Vagina (tissue), 2 donors: Measurements from ENCODE around the gene PPCDC.

ENCODE experiments used
- CTCF ChIP-seq, 3 experiments: fragments of 450-650 bp in 2 of 3; fragments of 200-600 bp in 1 of 3; sonication (generic) in 1 of 3; IDR thresholded peaks; one replicate each; pipeline ENCODE4 v1.5.1; 2017 to 2019; ENCODE audit warnings: antibody characterized with exemption in 3 of 3, mild to moderate bottlenecking in 2 of 3, moderate library complexity in 2 of 3
- POLR2AphosphoS5 ChIP-seq, 2 donors: sonication (generic); formaldehyde crosslinking; IDR thresholded peaks; one replicate each; pipeline ENCODE4 v1.9.0; 2017; ENCODE audit warnings: antibody characterized with exemption in 2 of 2, mild to moderate bottlenecking in 2 of 2, low read depth in 1 of 2; ENCODE audit not compliant: insufficient read depth in 1 of 2

- no peak for TF ChIP-seq CTCF (IDR thresholded peaks at IDR 0.05)
- no peak for TF ChIP-seq POLR2AphosphoS5 (IDR thresholded peaks at IDR 0.05; ENCODE audit: insufficient read depth in 1 of 2, low read depth in 1 of 2)
Observed at GRCh38 chr15:75098404-75098803, 75.0 kb downstream of the PPCDC start.
